ENCODE results near the gene GRM5. TPM values are rescaled to one million over a fixed set of nuclear protein-coding genes. Genes with fewer than 3 reads are reported as not detected.
A peak's percentile ranks its signal among the peaks of the same experiment; 100 is the strongest.
"Not testable (repeated sequence)": the region's sequence is repeated elsewhere in the genome, so short reads cannot be mapped to it uniquely, and the experiment has no call there.

Gene GRM5
- total and polyA plus RNA-seq, 8 donors = 0.37 TPM; not detected in 7

DNA sequence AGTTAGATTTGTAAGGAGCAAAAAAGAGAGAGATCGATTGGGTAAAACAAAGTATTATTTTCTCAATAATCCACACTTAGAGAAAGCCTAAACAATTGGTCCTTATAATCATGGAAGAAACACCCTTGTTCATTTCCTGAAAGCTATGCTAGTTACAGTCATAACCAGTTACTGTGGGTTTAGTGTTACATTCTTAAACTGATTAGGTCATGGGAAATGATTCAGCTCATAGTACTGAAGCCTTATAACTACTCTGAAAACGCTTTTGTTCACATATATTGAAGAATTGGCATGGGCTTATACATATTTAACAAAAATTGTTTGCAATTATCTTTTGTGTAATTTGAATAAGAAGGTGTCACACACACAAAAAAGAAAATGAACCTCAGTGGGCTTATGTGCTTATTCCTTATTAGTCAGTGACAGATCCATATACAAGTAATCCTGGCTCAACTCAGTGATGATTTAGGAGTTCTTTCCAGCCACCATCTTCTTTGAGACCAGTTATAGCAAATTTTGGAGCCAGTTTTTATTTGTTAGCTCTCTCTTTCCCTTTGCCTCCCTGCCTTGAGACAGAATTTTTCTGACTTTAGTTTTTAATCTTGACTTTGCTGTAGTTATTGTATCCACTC lies 529.8 kb downstream of the GRM5 start:
- 19 to 32% (median 26%) methylated on average over 2 of the region's 2 CpGs for WGBS, 5 donors
- Histone ChIP-seq H3K4me3 (no peak overlapping the region), H3K9me3 (no peaks in the 10 kb centered on the region), H3K27ac (peak overlapping the region in 1 of 5 donors; percentile 32), H3K4me1 (peaks cover 0 to 5% (median 0%) of the 10 kb centered on the region in 4 donors), H3K27me3 (no peaks in the 10 kb centered on the region), H3K36me3 (no peaks in the 10 kb centered on the region)
- TF ChIP-seq POLR2A (IDR thresholded peaks at IDR 0.05) (no peak), EP300 (IDR thresholded peaks at IDR 0.05) (no peak), POLR2AphosphoS5 (IDR thresholded peaks at IDR 0.05) (no peak)
- TF ChIP-seq, protein P1, sequence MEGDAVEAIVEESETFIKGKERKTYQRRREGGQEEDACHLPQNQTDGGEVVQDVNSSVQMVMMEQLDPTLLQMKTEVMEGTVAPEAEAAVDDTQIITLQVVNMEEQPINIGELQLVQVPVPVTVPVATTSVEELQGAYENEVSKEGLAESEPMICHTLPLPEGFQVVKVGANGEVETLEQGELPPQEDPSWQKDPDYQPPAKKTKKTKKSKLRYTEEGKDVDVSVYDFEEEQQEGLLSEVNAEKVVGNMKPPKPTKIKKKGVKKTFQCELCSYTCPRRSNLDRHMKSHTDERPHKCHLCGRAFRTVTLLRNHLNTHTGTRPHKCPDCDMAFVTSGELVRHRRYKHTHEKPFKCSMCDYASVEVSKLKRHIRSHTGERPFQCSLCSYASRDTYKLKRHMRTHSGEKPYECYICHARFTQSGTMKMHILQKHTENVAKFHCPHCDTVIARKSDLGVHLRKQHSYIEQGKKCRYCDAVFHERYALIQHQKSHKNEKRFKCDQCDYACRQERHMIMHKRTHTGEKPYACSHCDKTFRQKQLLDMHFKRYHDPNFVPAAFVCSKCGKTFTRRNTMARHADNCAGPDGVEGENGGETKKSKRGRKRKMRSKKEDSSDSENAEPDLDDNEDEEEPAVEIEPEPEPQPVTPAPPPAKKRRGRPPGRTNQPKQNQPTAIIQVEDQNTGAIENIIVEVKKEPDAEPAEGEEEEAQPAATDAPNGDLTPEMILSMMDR (IDR thresholded peaks at IDR 0.05) = no peak
- peak in 1 of 2 donors; percentile 69 for DNase-seq
- intact Hi-C loops (cut with DNase I; ENCODE audit: low total_unique reads) = no loop called here

DNA sequence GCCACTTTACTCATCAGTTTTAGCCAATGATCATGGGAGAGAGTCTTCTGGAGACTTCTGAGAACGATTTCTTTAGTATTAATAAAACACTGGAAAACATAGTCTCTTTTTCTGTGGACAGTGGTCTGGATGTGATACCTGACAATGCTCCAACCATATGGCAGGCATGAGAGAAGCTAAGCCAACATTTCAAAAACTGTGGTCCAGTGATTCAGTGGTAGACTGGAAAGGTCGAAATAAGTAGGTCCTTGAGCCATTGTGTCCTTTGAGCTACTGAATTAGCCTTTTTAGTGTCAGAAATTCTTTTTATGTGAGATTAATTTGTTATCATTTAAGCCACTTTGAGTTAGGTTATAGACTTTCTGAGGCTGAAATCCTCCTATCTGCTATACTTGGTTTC lies 530.5 kb downstream of the GRM5 start:
- no peak overlapping the region for H3K27ac ChIP-seq
- H3K4me1 ChIP-seq = peaks cover 0 to 5% (median 0%) of the 10 kb centered on the region in 4 donors
- no peak overlapping the region for H3K4me3 ChIP-seq
- DNase-seq = no peak
- intact Hi-C loops (cut with DNase I; ENCODE audit: low total_unique reads) = no loop called here
- H3K27me3 ChIP-seq = no peaks in the 10 kb centered on the region
- no peaks in the 10 kb centered on the region for H3K36me3 ChIP-seq
- TF ChIP-seq EP300 (IDR thresholded peaks at IDR 0.05) (no peak), POLR2A (IDR thresholded peaks at IDR 0.05) (no peak), POLR2AphosphoS5 (IDR thresholded peaks at IDR 0.05) (no peak)
- TF ChIP-seq, protein P1 (IDR thresholded peaks at IDR 0.05) = no peak
- WGBS, 5 donors = 80 to 91% (median 87%) methylated on average over 2 of the region's 2 CpGs
- H3K9me3 ChIP-seq = no peaks in the 10 kb centered on the region

DNA sequence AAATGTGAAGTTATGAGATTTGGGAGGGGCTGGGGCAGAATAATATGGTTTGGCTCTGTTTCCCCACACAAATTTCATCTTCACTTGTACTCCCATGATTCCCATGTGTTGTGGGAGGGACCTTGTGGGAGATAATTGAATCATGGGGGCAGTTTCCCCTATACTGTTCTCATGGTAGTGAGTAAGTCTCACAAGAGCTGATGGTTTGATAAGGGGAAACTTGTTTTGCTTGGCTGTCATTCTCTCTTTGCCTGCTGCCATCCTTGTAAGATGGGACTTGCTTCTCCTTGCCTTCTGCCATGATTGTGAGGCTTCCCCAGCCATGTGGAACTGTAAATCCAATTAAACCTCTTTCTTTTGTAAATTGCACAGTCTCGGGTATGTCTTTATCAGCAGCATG lies 531.1 kb downstream of the GRM5 start:
- H3K36me3 ChIP-seq; H3K27ac ChIP-seq; H3K27me3 ChIP-seq; DNase-seq; intact Hi-C loops (cut with DNase I; ENCODE audit: low total_unique reads); H3K4me3 ChIP-seq; H3K4me1 ChIP-seq; H3K9me3 ChIP-seq: not testable (repeated sequence)
- WGBS, 5 donors = 83 to 100% (median 94%) methylated on average over 1 of the region's 1 CpG

DNA sequence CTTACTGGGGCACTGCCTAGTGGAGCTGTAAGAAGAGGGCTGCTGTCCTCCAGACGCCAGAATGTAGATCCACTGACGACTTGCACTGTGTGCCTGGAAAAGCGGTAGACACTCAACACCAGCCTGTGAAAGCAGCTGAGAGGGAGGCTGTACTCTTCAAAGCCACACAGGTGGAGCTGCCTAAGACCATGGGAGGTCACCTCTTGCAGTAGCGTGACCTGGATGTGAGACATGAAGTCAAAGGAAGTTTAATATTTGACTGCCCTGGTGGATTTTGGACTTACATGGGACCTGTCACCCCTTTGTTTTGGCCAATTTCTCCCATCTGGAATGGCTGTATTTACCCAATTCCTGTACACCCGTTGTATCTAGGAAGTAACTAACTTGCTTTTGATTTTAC lies 531.6 kb downstream of the GRM5 start:
- intact Hi-C loops (cut with DNase I; ENCODE audit: low total_unique reads) = no loop called here
- Histone ChIP-seq H3K9me3 (no peaks in the 10 kb centered on the region), H3K27me3 (no peaks in the 10 kb centered on the region), H3K27ac (no peak overlapping the region), H3K36me3 (no peaks in the 10 kb centered on the region), H3K4me1 (peaks cover 0 to 5% (median 0%) of the 10 kb centered on the region in 4 donors), H3K4me3 (no peak overlapping the region)
- TF ChIP-seq POLR2A (IDR thresholded peaks at IDR 0.05) (no peak), EP300 (IDR thresholded peaks at IDR 0.05) (no peak), POLR2AphosphoS5 (IDR thresholded peaks at IDR 0.05) (no peak)
- TF ChIP-seq, protein P1 (IDR thresholded peaks at IDR 0.05) = no peak
- 72 to 90% (median 78%) methylated on average over 4 to 5 of the region's 5 CpGs for WGBS, 5 donors
- no peak for DNase-seq

DNA sequence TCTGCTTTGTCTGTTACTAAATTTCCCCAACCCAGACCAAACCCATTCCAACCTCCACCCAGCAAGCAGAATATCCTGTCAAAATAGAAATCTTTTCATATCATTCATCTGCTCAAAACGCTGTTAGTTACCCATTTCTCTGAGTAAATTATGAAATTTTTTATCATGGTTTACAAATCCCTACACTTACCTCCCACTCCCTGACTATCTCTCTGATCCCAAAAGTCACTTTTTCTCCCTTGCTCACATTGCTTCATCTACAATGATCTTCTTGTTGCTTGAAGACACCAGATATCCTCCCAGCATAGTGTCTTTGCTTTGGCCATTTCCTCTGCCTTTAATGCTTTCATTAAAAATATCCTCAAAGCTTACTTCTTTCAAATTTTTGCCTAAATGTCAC lies 532.8 kb downstream of the GRM5 start:
- Histone ChIP-seq H3K9me3 (no peaks in the 10 kb centered on the region), H3K27me3 (no peaks in the 10 kb centered on the region), H3K4me3 (no peak overlapping the region), H3K27ac (no peak overlapping the region), H3K36me3 (no peaks in the 10 kb centered on the region), H3K4me1 (peaks cover 0 to 5% (median 0%) of the 10 kb centered on the region in 4 donors)
- intact Hi-C loops (cut with DNase I; ENCODE audit: low total_unique reads) = no loop called here
- no peak for DNase-seq
- TF ChIP-seq, protein P1 (IDR thresholded peaks at IDR 0.05) = no peak
- no peak for TF ChIP-seq POLR2A (IDR thresholded peaks at IDR 0.05)
- TF ChIP-seq POLR2AphosphoS5 (IDR thresholded peaks at IDR 0.05) = no peak
- TF ChIP-seq EP300 (IDR thresholded peaks at IDR 0.05) = no peak
- WGBS, 5 donors = 74 to 83% (median 78%) methylated on average over 1 of the region's 1 CpG

Data from stomach (tissue), 9 donors.